K562 (cell line): ENCODE measurements around the gene MMRN2.

ENCODE experiments used
- HMG20B ChIP-seq: fragments of 250-450 bp; sonication (Bioruptor Pico); IDR thresholded peaks from 2 replicates; pipeline ENCODE4 v1.5.0; 2021; ENCODE audit warnings: mild to moderate bottlenecking
- MAZ ChIP-seq, 2 experiments: fragments of 450-650 bp in 1 of 2; sonication (generic) in 1 of 2; formaldehyde crosslinking; IDR thresholded peaks in 1 of 2; conservative IDR thresholded peaks in 1 of 2; 2 replicates each; pipeline versions ENCODE4 v1.4.0 to v1.5.0; 2020; ENCODE audit warnings: mild to moderate bottlenecking in 1 of 2, missing genetic modification reagents in 1 of 2
- STAG1 ChIP-seq: sonication (generic); formaldehyde crosslinking; IDR thresholded peaks from 2 replicates; pipeline ENCODE4 v1.5.0; 2020; ENCODE audit warnings: missing genetic modification reagents, borderline replicate concordance
- TF ChIP-seq, protein P1 (sequence below), 3 experiments: IDR thresholded peaks in 2 of 3; conservative IDR thresholded peaks in 1 of 3; 2 replicates each; pipeline ENCODE4 v1.5.1; 2011 to 2012; ENCODE audit warnings: low read length in 3 of 3, mild to moderate bottlenecking in 3 of 3, control low read depth in 2 of 3, improper control_type of control experiment in 1 of 3, inconsistent platforms in 1 of 3, low read depth in 1 of 3, mixed read lengths in 1 of 3, moderate library complexity in 1 of 3; ENCODE audit not compliant: insufficient read depth in 2 of 3

DNA sequence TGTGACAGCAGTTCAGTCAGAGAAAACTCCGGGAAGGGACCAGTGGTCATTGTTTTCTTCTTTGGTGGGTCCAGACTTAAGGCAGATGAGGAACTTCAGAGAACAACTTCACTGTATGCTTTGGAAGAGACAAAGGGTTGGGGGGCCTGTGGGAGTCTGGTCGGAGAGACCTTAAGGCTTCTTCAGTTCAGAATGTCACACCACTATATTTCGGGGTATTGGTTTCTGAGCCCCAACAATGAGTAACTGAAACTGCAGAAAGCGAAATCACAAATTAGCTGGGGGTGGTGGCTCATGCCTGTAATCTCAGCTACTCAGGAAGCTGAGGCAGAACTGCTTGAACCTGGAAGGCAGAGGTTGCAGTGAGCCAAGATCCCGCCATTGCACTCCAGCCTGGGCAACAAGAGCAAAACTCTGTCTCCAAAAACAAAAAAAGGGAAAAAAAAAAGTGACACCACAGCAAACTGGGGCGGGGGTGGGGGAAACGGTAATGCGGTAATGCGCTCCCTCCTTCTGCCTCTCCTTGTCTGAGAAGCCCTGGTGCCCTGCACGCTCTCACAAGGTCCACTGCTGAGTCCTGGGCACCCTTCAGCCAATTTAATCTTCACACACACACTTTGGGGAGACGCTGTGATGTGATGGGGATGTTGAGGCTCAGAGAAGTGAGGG, 8.7 kb upstream of the MMRN2 start:
- TF ChIP-seq STAG1 (CRISPR knock-in tag) = no peak
- TF ChIP-seq, protein P1, sequence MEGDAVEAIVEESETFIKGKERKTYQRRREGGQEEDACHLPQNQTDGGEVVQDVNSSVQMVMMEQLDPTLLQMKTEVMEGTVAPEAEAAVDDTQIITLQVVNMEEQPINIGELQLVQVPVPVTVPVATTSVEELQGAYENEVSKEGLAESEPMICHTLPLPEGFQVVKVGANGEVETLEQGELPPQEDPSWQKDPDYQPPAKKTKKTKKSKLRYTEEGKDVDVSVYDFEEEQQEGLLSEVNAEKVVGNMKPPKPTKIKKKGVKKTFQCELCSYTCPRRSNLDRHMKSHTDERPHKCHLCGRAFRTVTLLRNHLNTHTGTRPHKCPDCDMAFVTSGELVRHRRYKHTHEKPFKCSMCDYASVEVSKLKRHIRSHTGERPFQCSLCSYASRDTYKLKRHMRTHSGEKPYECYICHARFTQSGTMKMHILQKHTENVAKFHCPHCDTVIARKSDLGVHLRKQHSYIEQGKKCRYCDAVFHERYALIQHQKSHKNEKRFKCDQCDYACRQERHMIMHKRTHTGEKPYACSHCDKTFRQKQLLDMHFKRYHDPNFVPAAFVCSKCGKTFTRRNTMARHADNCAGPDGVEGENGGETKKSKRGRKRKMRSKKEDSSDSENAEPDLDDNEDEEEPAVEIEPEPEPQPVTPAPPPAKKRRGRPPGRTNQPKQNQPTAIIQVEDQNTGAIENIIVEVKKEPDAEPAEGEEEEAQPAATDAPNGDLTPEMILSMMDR (IDR thresholded peaks at IDR 0.05 in 2 of 3, conservative IDR thresholded peaks at IDR 0.05 in 1 of 3; ENCODE audit: insufficient read depth in 2 of 3, low read depth in 1 of 3, low read length in 3 of 3) = no peak
- TF ChIP-seq HMG20B (CRISPR knock-in tag) = no peak
- TF ChIP-seq MAZ (CRISPR knock-in tag; conservative IDR thresholded peaks at IDR 0.05 in 1 of 2, IDR thresholded peaks at IDR 0.05 in 1 of 2) = no peak
